ENCODE data around the gene SNED1. TPM values are rescaled to one million over a fixed set of nuclear protein-coding genes. Genes with fewer than 3 reads are reported as not detected.

Gene SNED1
- total RNA-seq, 2 donors from 2014 or later = 4.6 TPM

- no peak overlapping the region for H3K4me3 ChIP-seq
- no peak overlapping the region for H3K27ac ChIP-seq
- TF ChIP-seq, protein P1, sequence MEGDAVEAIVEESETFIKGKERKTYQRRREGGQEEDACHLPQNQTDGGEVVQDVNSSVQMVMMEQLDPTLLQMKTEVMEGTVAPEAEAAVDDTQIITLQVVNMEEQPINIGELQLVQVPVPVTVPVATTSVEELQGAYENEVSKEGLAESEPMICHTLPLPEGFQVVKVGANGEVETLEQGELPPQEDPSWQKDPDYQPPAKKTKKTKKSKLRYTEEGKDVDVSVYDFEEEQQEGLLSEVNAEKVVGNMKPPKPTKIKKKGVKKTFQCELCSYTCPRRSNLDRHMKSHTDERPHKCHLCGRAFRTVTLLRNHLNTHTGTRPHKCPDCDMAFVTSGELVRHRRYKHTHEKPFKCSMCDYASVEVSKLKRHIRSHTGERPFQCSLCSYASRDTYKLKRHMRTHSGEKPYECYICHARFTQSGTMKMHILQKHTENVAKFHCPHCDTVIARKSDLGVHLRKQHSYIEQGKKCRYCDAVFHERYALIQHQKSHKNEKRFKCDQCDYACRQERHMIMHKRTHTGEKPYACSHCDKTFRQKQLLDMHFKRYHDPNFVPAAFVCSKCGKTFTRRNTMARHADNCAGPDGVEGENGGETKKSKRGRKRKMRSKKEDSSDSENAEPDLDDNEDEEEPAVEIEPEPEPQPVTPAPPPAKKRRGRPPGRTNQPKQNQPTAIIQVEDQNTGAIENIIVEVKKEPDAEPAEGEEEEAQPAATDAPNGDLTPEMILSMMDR (IDR thresholded peaks at IDR 0.05) = no peak
- H3K27me3 ChIP-seq = no peaks in the 10 kb centered on the region
- DNase-seq = no peak
- intact Hi-C loops (cut with DNase I) = no loop called here
- no peak overlapping the region for H3K9ac ChIP-seq (ENCODE audit: low read depth in 2 of 2, low read length in 2 of 2)
- H3K4me1 ChIP-seq = peaks cover 4% of the 10 kb centered on the region
- no peaks in the 10 kb centered on the region for H3K36me3 ChIP-seq
- H3K9me3 ChIP-seq = no peaks in the 10 kb centered on the region
These were observed 4.1 kb upstream of the SNED1 start for GRCh38 chr2:240994171-240994896.

DNA sequence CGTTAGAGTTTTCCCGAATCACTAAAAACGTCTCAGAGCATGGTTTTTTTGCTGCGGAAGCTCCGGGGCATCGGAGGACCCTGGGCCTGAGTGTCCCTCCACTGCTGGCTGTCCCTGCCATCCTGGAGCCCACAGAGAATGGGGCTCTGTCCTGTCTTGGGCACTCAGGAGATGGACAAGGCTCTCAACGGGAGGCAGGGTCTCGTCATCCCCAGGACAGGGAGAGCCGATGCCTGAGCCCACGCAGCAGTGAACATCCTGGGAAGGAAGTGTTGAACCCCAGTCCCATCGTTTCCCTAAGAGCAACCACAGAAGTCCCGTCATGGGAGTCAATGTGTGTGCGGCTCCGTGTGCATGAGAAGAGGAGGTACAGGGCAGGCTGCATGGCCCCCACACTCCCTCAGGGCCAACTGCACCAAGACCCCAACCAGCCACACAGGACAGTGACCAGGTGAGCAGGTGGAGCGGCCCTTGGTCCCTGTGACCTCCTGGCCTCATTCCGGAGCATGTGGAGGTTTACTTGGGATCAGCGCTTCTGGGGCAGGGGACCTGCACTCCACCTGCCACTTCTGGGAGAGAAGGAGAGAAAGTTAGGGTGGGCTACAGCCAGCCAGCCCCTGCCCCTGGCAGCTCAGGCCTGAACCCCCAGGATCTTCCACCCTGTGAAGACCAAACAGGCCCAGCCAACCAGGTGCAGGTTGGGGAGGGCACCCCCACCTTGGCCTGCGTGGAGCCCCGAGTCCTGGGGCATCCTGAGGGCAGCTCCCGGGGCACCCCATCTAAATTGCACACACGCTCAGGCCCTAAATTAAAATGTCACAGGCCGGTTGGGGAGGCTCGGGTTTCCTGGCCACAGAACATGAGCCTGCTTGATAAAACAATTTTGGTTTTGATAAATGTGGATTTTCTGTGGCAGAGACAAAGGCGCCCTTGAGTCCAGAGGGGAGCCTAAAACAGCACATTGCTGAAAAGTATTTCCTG is 3.1 kb upstream of the SNED1 start:
- DNase-seq = no peak
- H3K27ac ChIP-seq = no peak overlapping the region
- no peak overlapping the region for H3K9ac ChIP-seq (ENCODE audit: low read depth in 2 of 2, low read length in 2 of 2)
- no peaks in the 10 kb centered on the region for H3K36me3 ChIP-seq
- no peaks in the 10 kb centered on the region for H3K9me3 ChIP-seq
- no peak overlapping the region for H3K4me3 ChIP-seq
- intact Hi-C loops (cut with DNase I) = no loop called here
- H3K27me3 ChIP-seq = no peaks in the 10 kb centered on the region
- peaks cover 4% of the 10 kb centered on the region for H3K4me1 ChIP-seq
- TF ChIP-seq, protein P1 (IDR thresholded peaks at IDR 0.05) = no peak

DNA sequence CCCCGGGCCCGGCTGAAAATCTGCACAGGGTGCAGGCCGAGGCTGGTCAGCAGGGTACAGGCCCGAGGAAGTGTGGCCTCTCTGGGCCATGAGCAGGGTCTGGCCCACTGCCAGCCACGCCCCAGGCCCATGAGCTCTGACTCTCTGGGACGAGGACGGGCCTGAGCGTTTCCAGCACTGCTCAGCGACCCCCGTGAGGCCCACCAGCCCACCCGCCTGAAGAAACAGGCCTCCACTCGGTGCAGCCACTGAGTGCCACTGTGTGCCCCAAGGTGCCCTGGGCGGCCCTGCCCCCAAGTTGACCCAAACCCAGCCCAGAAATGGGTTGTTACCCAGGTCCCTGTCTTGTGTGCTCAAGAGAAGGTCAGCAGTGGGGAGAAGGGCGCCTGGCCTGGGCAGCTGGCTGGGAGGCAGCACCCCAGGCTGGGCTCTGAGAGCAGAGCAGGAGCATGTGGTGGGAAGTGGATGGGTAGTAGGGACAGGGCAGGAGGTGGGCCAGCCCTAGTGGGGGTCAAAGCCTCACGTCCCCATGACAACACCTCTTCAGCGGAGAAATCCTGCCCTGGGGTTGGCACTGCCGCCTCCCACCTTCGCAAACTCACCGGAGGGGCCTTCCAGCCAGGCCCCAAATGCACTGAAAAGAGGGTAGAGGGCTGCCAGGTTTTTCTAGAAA is 2.1 kb upstream of the SNED1 start:
- no peaks in the 10 kb centered on the region for H3K27me3 ChIP-seq
- no peak overlapping the region for H3K9ac ChIP-seq (ENCODE audit: low read depth in 2 of 2, low read length in 2 of 2)
- DNase-seq = no peak
- H3K27ac ChIP-seq = no peak overlapping the region
- TF ChIP-seq, protein P1 (IDR thresholded peaks at IDR 0.05) = no peak
- no peak overlapping the region for H3K4me3 ChIP-seq
- H3K9me3 ChIP-seq = no peaks in the 10 kb centered on the region
- intact Hi-C loops (cut with DNase I) = no loop called here
- H3K4me1 ChIP-seq = peaks cover 4% of the 10 kb centered on the region
- no peaks in the 10 kb centered on the region for H3K36me3 ChIP-seq

DNA sequence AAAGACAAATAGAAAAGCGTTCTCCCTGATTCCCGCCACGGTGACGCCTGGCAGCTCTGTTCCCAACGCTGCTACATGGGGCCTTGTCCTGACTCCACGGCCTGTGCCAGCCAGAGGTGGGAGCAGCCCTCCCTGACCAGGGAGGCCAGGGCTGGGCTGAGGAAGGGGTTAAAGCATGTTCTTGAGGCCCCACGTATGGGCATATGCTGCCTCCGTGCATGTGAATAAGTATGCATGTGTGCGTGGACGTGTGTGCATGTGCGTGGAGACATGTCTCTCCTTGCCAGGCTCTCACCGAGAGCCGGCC is 1.6 kb upstream of the SNED1 start:
- TF ChIP-seq, protein P1 (IDR thresholded peaks at IDR 0.05) = no peak
- Histone ChIP-seq H3K36me3 (no peaks in the 10 kb centered on the region), H3K4me3 (no peak overlapping the region), H3K27ac (no peak overlapping the region), H3K4me1 (peaks cover 4% of the 10 kb centered on the region), H3K9ac (ENCODE audit: low read depth in 2 of 2, low read length in 2 of 2) (no peak overlapping the region), H3K27me3 (no peaks in the 10 kb centered on the region), H3K9me3 (no peaks in the 10 kb centered on the region)
- no peak for DNase-seq
- intact Hi-C loops (cut with DNase I) = no loop called here

DNA sequence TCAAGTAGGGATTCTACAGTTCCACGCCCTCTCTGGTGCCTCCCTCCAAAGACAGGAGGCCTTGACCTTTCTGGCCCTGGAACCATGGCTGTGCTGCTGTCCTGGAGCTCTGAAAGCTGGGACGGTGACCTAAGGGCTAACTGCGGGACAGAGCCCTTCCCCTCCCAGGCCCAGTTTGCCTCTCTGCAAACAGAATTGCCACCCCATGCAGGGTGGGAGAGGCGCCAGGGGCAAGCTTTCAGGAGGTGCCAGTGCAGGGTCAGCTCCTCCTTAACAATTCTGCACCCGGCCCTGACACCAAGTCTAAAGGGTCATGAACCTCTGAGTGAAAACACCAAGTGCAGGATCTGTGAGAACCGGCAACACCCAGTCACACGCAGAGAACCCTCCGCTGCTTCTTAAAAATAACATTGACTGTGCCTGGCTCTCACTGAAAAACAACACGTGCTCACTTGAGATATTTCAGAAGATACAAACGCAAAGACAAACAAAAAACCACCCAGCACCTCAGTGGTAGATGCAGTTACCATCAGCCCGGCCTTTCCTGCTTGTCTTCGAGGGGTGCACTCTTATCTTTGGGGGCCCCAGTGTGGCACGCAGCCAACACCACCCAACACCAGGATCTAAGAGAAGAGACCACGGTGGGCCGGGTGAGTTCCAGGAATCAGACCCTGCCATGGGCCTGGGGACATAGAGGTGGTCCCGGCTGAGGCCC is 1.1 kb upstream of the SNED1 start:
- TF ChIP-seq, protein P1 (IDR thresholded peaks at IDR 0.05) = no peak
- H3K27ac ChIP-seq = peak overlapping the region; percentile 19
- H3K9me3 ChIP-seq = no peaks in the 10 kb centered on the region
- peak overlapping the region in 1 of 2 donors; percentile 46 for H3K9ac ChIP-seq (ENCODE audit: low read depth in 2 of 2, low read length in 2 of 2)
- H3K27me3 ChIP-seq = no peaks in the 10 kb centered on the region
- DNase-seq = peak; percentile 29
- no peaks in the 10 kb centered on the region for H3K4me1 ChIP-seq
- H3K4me3 ChIP-seq = no peak overlapping the region
- intact Hi-C loops (cut with DNase I) = no loop called here
- H3K36me3 ChIP-seq = no peaks in the 10 kb centered on the region
